A673 (cell line): ENCODE data around the gene ADCYAP1R1. TPM values are rescaled to one million over a fixed set of nuclear protein-coding genes. Genes with fewer than 3 reads are reported as not detected.
A peak's percentile ranks its signal among the peaks of the same experiment; 100 is the strongest.

Experiments
- BruUV-seq: library from RNA; stranded (reverse); fragments of 400-500 nt; replicated peaks from 2 replicates; lab custom pipeline; 2021; lab: Mats Ljungman, UMichigan
- CTCF ChIA-PET: fragments of 300-600 bp; sonication (Branson Sonifier 250); formaldehyde crosslinking; loops from one replicate; lab custom pipeline; 2022; ENCODE audit warnings: antibody characterized with exemption; lab: Charles Lee
- POLR2A ChIA-PET: fragments of 300-600 bp; sonication (Branson Sonifier 250); formaldehyde crosslinking; loops from one replicate; lab custom pipeline; 2022; ENCODE audit warnings: antibody characterized with exemption; ENCODE audit not compliant: low non-redundant PET; lab: Charles Lee
- DNase-seq: peaks from one replicate; pipeline ENCODE4 v3.0.0-alpha.2; 2015; ENCODE audit warnings: low spot score
- H3K27ac ChIP-seq: fragments of 200-600 bp; sonication (generic); 2 replicates; pipeline ENCODE4 v1.5.1; 2016; ENCODE audit warnings: mixed run types, low read depth, mild to moderate bottlenecking, mixed read lengths, antibody characterized with exemption, low read length; ENCODE audit not compliant: poor library complexity, severe bottlenecking
- H3K27me3 ChIP-seq: fragments of 200-600 bp; sonication (generic); replicated peaks from 2 replicates; pipeline ENCODE4 v1.6.1; 2017; ENCODE audit warnings: mixed run types, low read depth, mild to moderate bottlenecking, mixed read lengths, antibody characterized with exemption, low read length; ENCODE audit not compliant: insufficient read depth, poor library complexity
- H3K36me3 ChIP-seq: fragments of 200-600 bp; sonication (generic); 2 replicates; pipeline ENCODE4 v1.6.1; 2016; ENCODE audit warnings: mixed run types, mild to moderate bottlenecking, mixed read lengths, antibody characterized with exemption, low read length; ENCODE audit not compliant: insufficient read depth, poor library complexity, severe bottlenecking
- H3K4me1 ChIP-seq: fragments of 200-600 bp; sonication (generic); 2 replicates; pipeline ENCODE4 v1.6.1; 2017; ENCODE audit warnings: mixed run types, mild to moderate bottlenecking, mixed read lengths, antibody characterized with exemption, low read length; ENCODE audit not compliant: insufficient read depth, poor library complexity, severe bottlenecking
- H3K4me3 ChIP-seq: fragments of 200-600 bp; sonication (generic); 2 replicates; pipeline ENCODE4 v1.5.1; 2016; ENCODE audit warnings: low read depth, mixed run types, mild to moderate bottlenecking, mixed read lengths, low read length; ENCODE audit not compliant: poor library complexity, severe bottlenecking
- H3K9me3 ChIP-seq: fragments of 200-600 bp; sonication (generic); 2 replicates; pipeline ENCODE4 v1.6.1; 2016; ENCODE audit warnings: mixed run types, low read depth, mild to moderate bottlenecking, mixed read lengths, antibody characterized with exemption, low read length; ENCODE audit not compliant: poor library complexity, severe bottlenecking
- CTCF ChIP-seq: fragments of 300-800, 200-600 bp; sonication (generic); conservative IDR thresholded peaks from 2 replicates; pipeline ENCODE4 v1.5.1; 2017; ENCODE audit warnings: low read depth, mild to moderate bottlenecking, antibody characterized with exemption, low read length, moderate library complexity, mixed read lengths
- EZH2 ChIP-seq: fragments of 200-600 bp; sonication (generic); IDR thresholded peaks from 2 replicates; pipeline ENCODE4 v1.6.1; 2017; ENCODE audit warnings: borderline replicate concordance, low read depth, mild to moderate bottlenecking, mixed read lengths, antibody characterized with exemption, low read length; ENCODE audit not compliant: poor library complexity, severe bottlenecking
- intact Hi-C: fragments of 100-400 bp; cut with micrococcal nuclease; formaldehyde crosslinking; loops from one replicate; pipeline ENCODE4 v1.10.0; 2022; ENCODE audit not compliant: unreplicated experiment
- total RNA-seq: library from RNA; stranded (reverse); gene quantifications from 2 replicates; pipeline ENCODE4 v1.2.3, GENCODE V29; 2021

The ADCYAP1R1 gene
- total RNA-seq, 1 experiment from 2014 or later = not detected

- Histone ChIP-seq H3K36me3 (no peaks in the 10 kb centered on the region), H3K27ac (no peak overlapping the region), H3K4me1 (no peaks in the 10 kb centered on the region), H3K4me3 (no peak overlapping the region), H3K9me3 (no peaks in the 10 kb centered on the region), H3K27me3 (no peaks in the 10 kb centered on the region)
- DNase-seq = no peak
- ChIA-PET POLR2A (no interaction called here), CTCF (no interaction called here)
- TF ChIP-seq CTCF = no peak
- TF ChIP-seq EZH2 = no peak
- BruUV-seq = no TSS peak
- intact Hi-C loops = no loop called here
Measured at GRCh38 chr7:31062746-31063435, 10.8 kb downstream of the ADCYAP1R1 start.

- DNase-seq = no peak
- no peak for TF ChIP-seq EZH2
- 0 out of 2 replicates have a peak, but pooled peaks have one; percentile 16 for TF ChIP-seq CTCF
- BruUV-seq = no TSS peak
- intact Hi-C loops = no loop called here
- Histone ChIP-seq H3K4me1 (no peaks in the 10 kb centered on the region), H3K36me3 (no peaks in the 10 kb centered on the region), H3K27ac (no peak overlapping the region), H3K4me3 (no peak overlapping the region), H3K9me3 (no peaks in the 10 kb centered on the region), H3K27me3 (no peaks in the 10 kb centered on the region)
- ChIA-PET POLR2A (interaction anchor here (0.5 to 0.6 kb wide), 2 partner anchors 59 to 812 kb away, joined by 3 to 4 read pairs; no protein-coding TSS in a partner anchor), CTCF (no interaction called here)
Measured at GRCh38 chr7:31065021-31065593, 13.0 kb downstream of the ADCYAP1R1 start.

DNA sequence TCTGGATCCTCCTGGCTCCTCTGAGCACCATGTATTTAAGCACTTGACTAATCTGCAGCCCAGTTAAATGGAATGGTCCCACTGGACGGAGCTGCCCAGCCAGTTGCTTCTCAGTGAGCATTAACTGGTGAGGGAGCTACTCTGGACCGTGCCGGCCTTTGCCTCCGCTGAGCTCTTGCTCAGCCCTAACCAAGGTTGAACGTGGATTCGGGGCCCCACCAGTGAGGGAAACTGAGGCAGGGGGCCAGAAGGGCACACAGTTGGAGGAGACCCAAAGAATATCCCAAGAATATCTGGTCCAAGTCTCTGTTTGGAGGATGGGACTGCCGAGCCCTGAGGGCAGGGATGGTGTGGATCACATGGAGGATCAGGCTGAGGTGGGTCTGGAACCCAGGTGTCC, 13.7 kb downstream of the ADCYAP1R1 start:
- ChIA-PET POLR2A (no interaction called here), CTCF (no interaction called here)
- no TSS peak for BruUV-seq
- H3K9me3 ChIP-seq = no peaks in the 10 kb centered on the region
- H3K36me3 ChIP-seq = no peaks in the 10 kb centered on the region
- TF ChIP-seq CTCF = no peak
- TF ChIP-seq EZH2 = no peak
- H3K4me3 ChIP-seq = no peak overlapping the region
- DNase-seq = no peak
- no peaks in the 10 kb centered on the region for H3K27me3 ChIP-seq
- no peak overlapping the region for H3K27ac ChIP-seq
- H3K4me1 ChIP-seq = no peaks in the 10 kb centered on the region
- intact Hi-C loops = no loop called here
